A549 (cell line): ENCODE data around the gene USP51. TPM values are rescaled to one million over a fixed set of nuclear protein-coding genes. Genes with fewer than 3 reads are reported as not detected.
A peak's percentile ranks its signal among the peaks of the same experiment; 100 is the strongest.
"Not testable (repeated sequence)": the region's sequence is repeated elsewhere in the genome, so short reads cannot be mapped to it uniquely, and the experiment has no call there.

Experiments
- ATAC-seq, 2 experiments: fragments of 200-7000 bp in 1 of 2; fragments of >200 bp in 1 of 2; cut with Nextera tagmentation in 1 of 2; cut with Tn5 transposase in 1 of 2; 3 replicates each; pipeline versions ENCODE4 v1.8.0 to v1.9.1; 2018 to 2020; ENCODE audit warnings: mild to moderate bottlenecking in 1 of 2, moderate library complexity in 1 of 2
- CTCF ChIA-PET: fragments of 300-600 bp; sonication (Branson Sonifier 250); formaldehyde crosslinking; extraction: SDS; loops from one replicate; lab custom pipeline; 2021; ENCODE audit warnings: antibody characterized with exemption, inconsistent platforms; lab: Yijun Ruan, JAX
- POLR2A ChIA-PET: fragments of 350-600 bp; formaldehyde crosslinking; extraction: SDS; loops from one replicate; lab custom pipeline; 2021; ENCODE audit warnings: antibody characterized with exemption, inconsistent platforms; lab: Yijun Ruan, JAX
- DNase-seq, 2 experiments: peaks; one replicate each; pipeline versions ENCODE4 v3.0.0 to v3.0.0-alpha.2; 2011 to 2016; ENCODE audit warnings: low read depth in 1 of 2, low spot score in 1 of 2
- FAIRE-seq: peaks from 2 replicates; lab custom pipeline; 2011; peaks lifted over from hg19 to GRCh38; lab: Jason Lieb, UNC
- H3K27ac ChIP-seq, 2 experiments: fragments of >200 bp; sonication (Bioruptor Twin); formaldehyde crosslinking; 3 replicates each; pipeline ENCODE4 v1.5.1; 2016 to 2017
- H3K4me1 ChIP-seq: fragments of >200 bp; sonication (Bioruptor Twin); formaldehyde crosslinking; 3 replicates; pipeline ENCODE4 v1.6.1; 2016
- H3K4me2 ChIP-seq: fragments of >200 bp; sonication (Bioruptor Twin); formaldehyde crosslinking; 3 replicates; pipeline ENCODE4 v1.6.1; 2016
- H3K4me3 ChIP-seq: fragments of >200 bp; sonication (Bioruptor Twin); formaldehyde crosslinking; 3 replicates; pipeline ENCODE4 v1.5.1; 2016
- H3K9me3 ChIP-seq: fragments of >200 bp; sonication (Bioruptor Twin); formaldehyde crosslinking; 3 replicates; pipeline ENCODE4 v1.6.1; 2016
- FOSB ChIP-seq: fragments of 250-450 bp; sonication (Bioruptor Pico); IDR thresholded peaks from 2 replicates; pipeline ENCODE4 v1.5.0; 2020; ENCODE audit warnings: mild to moderate bottlenecking, moderate library complexity
- FOXS1 ChIP-seq: fragments of 250-450 bp; sonication (Bioruptor Pico); IDR thresholded peaks from 2 replicates; pipeline ENCODE4 v1.5.0; 2020; ENCODE audit warnings: mild to moderate bottlenecking, moderate library complexity
- HEYL ChIP-seq: fragments of 250-450 bp; sonication (Bioruptor Pico); IDR thresholded peaks from 2 replicates; pipeline ENCODE4 v1.8.0; 2021; ENCODE audit warnings: mild to moderate bottlenecking, moderate library complexity
- PHF8 ChIP-seq: fragments of 200-600 bp; sonication (generic); IDR thresholded peaks from 2 replicates; pipeline ENCODE4 v1.6.1; 2016; ENCODE audit warnings: low read depth, mild to moderate bottlenecking, antibody characterized with exemption, moderate library complexity, borderline replicate concordance
- ZNF302 ChIP-seq: fragments of 250-450 bp; sonication (Bioruptor Pico); IDR thresholded peaks from 2 replicates; pipeline ENCODE4 v1.9.0; 2021; ENCODE audit warnings: inconsistent platforms, mild to moderate bottlenecking, moderate library complexity
- WGBS: methylation state at CpG from one replicate; pipeline ENCODE4 v1.1.6; 2017; ENCODE audit errors: missing lambda C conversion rate; 5-methylcytosine and 5-hydroxymethylcytosine counted together
- polyA plus RNA-seq, 4 experiments: library from polyadenylated mRNA; depleted of rRNA in 3 of 4; stranded (reverse); fragments of >200 nt; fragmentation: RNase III in 1 of 4; extraction: RNeasy Plus Mini Kit Qiagen cat#74134 plus additional on column Dnase treatment in 1 of 4; gene quantifications; 2 replicates in 3 of 4; 3 replicates in 1 of 4; pipeline ENCODE4 v1.2.3, GENCODE V29; 2011 to 2017
- TF ChIP-seq, protein P1 (sequence below): IDR thresholded peaks from 2 replicates; pipeline ENCODE4 v1.6.1; 2012
- TF ChIP-seq, protein P2 (sequence below): fragments of 450-650 bp; IDR thresholded peaks from 2 replicates; pipeline ENCODE4 v1.6.1; 2014; ENCODE audit warnings: antibody characterized with exemption
- TF ChIP-seq, protein P3 (sequence below): fragments of >200 bp; sonication (Bioruptor Twin); formaldehyde crosslinking; IDR thresholded peaks from 3 replicates; pipeline ENCODE4 v1.5.1; 2016

The USP51 gene
- polyA plus RNA-seq, 2 of the 4 experiments (the other 2 are of a cell fraction) = 0.68 to 0.72 TPM

GRCh38 chrX:55521687-55522086 is 32.0 kb upstream of the USP51 start:
- Histone ChIP-seq H3K4me1 (no peaks in the 10 kb centered on the region), H3K4me3 (no peak overlapping the region), H3K9me3 (no peaks in the 10 kb centered on the region), H3K27ac (no peak overlapping the region), H3K4me2 (no peak overlapping the region)
- ATAC-seq (no peak), FAIRE-seq (no peak), DNase-seq (no peak)
- ChIA-PET POLR2A (no interaction called here), CTCF (no interaction called here)
- no peak for TF ChIP-seq FOXS1 (CRISPR knock-in tag)
- no peak for TF ChIP-seq ZNF302
- no peak for TF ChIP-seq HEYL
- TF ChIP-seq, protein P1, sequence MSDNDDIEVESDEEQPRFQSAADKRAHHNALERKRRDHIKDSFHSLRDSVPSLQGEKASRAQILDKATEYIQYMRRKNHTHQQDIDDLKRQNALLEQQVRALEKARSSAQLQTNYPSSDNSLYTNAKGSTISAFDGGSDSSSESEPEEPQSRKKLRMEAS = no peak
- TF ChIP-seq PHF8 = no peak
- TF ChIP-seq, protein P2, sequence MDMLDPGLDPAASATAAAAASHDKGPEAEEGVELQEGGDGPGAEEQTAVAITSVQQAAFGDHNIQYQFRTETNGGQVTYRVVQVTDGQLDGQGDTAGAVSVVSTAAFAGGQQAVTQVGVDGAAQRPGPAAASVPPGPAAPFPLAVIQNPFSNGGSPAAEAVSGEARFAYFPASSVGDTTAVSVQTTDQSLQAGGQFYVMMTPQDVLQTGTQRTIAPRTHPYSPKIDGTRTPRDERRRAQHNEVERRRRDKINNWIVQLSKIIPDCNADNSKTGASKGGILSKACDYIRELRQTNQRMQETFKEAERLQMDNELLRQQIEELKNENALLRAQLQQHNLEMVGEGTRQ = no peak
- TF ChIP-seq FOSB (CRISPR knock-in tag) = no peak
- TF ChIP-seq, protein P3, sequence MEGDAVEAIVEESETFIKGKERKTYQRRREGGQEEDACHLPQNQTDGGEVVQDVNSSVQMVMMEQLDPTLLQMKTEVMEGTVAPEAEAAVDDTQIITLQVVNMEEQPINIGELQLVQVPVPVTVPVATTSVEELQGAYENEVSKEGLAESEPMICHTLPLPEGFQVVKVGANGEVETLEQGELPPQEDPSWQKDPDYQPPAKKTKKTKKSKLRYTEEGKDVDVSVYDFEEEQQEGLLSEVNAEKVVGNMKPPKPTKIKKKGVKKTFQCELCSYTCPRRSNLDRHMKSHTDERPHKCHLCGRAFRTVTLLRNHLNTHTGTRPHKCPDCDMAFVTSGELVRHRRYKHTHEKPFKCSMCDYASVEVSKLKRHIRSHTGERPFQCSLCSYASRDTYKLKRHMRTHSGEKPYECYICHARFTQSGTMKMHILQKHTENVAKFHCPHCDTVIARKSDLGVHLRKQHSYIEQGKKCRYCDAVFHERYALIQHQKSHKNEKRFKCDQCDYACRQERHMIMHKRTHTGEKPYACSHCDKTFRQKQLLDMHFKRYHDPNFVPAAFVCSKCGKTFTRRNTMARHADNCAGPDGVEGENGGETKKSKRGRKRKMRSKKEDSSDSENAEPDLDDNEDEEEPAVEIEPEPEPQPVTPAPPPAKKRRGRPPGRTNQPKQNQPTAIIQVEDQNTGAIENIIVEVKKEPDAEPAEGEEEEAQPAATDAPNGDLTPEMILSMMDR = no peak
- 20% methylated on average over 1 of the region's 3 CpGs for WGBS

DNA sequence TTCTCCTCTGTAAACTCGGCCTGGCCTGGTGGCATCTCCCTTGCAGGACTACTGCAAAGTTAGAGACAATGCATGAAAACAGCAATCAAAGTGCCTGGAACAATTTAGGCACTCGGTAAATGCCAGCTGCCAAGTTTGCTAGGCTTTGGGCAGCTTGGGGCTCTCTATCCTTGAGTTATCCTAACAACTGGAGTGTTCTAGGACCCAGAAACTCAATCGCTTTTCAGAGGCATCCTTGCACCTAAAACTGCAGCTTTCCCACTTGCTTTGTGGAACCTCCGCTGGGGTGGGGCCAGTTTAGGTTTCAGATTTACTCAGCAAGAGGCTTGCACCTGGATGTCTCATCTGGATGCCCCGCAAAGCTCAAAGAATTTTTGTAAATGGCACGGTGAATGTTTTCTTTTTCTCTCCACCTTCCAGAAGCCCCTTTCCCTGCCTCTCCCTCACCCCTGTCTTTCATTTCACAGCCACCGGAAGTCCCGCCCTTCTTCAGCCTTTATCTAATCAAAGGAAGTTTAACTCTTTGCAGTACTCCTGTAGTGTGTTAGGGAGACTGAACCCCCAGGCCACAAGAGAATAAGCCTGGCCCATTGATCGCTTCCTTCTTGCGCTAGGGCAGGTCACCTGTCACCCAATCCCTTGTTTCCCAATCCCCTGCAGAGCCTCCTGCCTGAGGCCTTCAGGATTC is 27.3 kb upstream of the USP51 start:
- H3K4me1 ChIP-seq, H3K4me3 ChIP-seq, H3K4me2 ChIP-seq, DNase-seq, ATAC-seq, POLR2A ChIA-PET, CTCF ChIA-PET, H3K27ac ChIP-seq, H3K9me3 ChIP-seq: not testable (repeated sequence)
- peak; percentile 98 for FAIRE-seq
- WGBS = no CpG with 5 or more reads among the region's 10 CpGs

- H3K4me1 ChIP-seq, H3K4me2 ChIP-seq, ATAC-seq, DNase-seq, POLR2A ChIA-PET, H3K4me3 ChIP-seq, FAIRE-seq, H3K27ac ChIP-seq, CTCF ChIA-PET, H3K9me3 ChIP-seq: not testable (repeated sequence)
- WGBS = no CpG with 5 or more reads among the region's 6 CpGs
These were observed 23.5 kb upstream of the USP51 start for GRCh38 chrX:55513045-55513737.

GRCh38 chrX:55508410-55509152 is 18.9 kb upstream of the USP51 start:
- H3K4me3 ChIP-seq, CTCF ChIA-PET, H3K4me1 ChIP-seq, H3K4me2 ChIP-seq, POLR2A ChIA-PET, H3K27ac ChIP-seq, DNase-seq, H3K9me3 ChIP-seq: not testable (repeated sequence)
- ATAC-seq (peak in 1 of 2 experiments; percentile 49; a peak in 1 of 6 replicates), FAIRE-seq (peak; percentile 7)
- whole genome bisulfite sequencing = no CpG with 5 or more reads among the region's 10 CpGs

GRCh38 chrX:55507699-55508098 is 18.1 kb upstream of the USP51 start:
- DNase-seq, H3K4me2 ChIP-seq, CTCF ChIA-PET, H3K4me3 ChIP-seq, H3K27ac ChIP-seq, ATAC-seq, FAIRE-seq, H3K9me3 ChIP-seq, POLR2A ChIA-PET, H3K4me1 ChIP-seq: not testable (repeated sequence)
- no CpG with 5 or more reads among the region's 5 CpGs for WGBS

- H3K4me3 ChIP-seq, H3K4me1 ChIP-seq, POLR2A ChIA-PET, H3K9me3 ChIP-seq, H3K27ac ChIP-seq, DNase-seq, H3K4me2 ChIP-seq, CTCF ChIA-PET: not testable (repeated sequence)
- no CpG with 5 or more reads among the region's 5 CpGs for WGBS
- ATAC-seq = peak in 1 of 2 experiments; percentile 42; a peak in 1 of 6 replicates
- peak; percentile 51 for FAIRE-seq
These were observed 17.4 kb upstream of the USP51 start for GRCh38 chrX:55507010-55507409.
